Transverse colon (tissue), 4 donors: Measurements from ENCODE around the gene ATOX1.
"Not testable (repeated sequence)": the region's sequence is repeated elsewhere in the genome, so short reads cannot be mapped to it uniquely, and the experiment has no call there.

ENCODE experiments used
- EP300 ChIP-seq: sonication (generic); formaldehyde crosslinking; IDR thresholded peaks from one replicate; pipeline ENCODE4 v1.6.1; 2017; ENCODE audit warnings: antibody characterized with exemption, low read depth
- POLR2A ChIP-seq: fragments of 450-650 bp; IDR thresholded peaks from one replicate; pipeline ENCODE4 v1.6.1; 2016; ENCODE audit warnings: antibody characterized with exemption, mild to moderate bottlenecking, moderate library complexity
- POLR2AphosphoS5 ChIP-seq, 3 donors: sonication (generic); formaldehyde crosslinking; IDR thresholded peaks; one replicate each; pipeline ENCODE4 v1.6.1; 2016; ENCODE audit warnings: antibody characterized with exemption in 3 of 3
- TF ChIP-seq, protein P1 (sequence below), 5 experiments: fragments of 200-600 bp in 3 of 5; fragments of 450-650 bp in 2 of 5; sonication (generic) in 3 of 5; IDR thresholded peaks; 1 replicate in 2 of 5; 2 replicates in 3 of 5; pipeline ENCODE4 v1.5.1; 2016 to 2017; ENCODE audit warnings: antibody characterized with exemption in 5 of 5, inconsistent platforms in 3 of 5, mild to moderate bottlenecking in 2 of 5, moderate library complexity in 1 of 5

DNA sequence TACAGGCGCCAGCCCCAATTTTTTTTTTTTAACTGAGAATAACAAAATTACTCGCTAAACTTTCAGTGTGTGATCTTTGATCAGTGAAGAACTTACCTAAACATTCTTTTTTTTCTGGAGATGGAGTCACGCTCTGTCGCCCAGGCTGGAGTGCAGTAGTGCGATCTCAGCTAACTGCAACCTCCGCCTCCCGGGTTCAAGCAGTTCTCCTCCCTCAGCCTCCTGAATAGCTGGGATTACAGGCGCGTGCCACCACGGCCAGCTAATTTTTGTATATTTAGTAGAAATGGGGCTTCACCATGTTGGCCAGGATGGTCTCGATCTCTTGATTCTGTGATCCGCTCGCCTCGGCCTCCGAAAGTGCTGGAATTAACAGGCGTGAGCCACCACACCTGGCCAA is 25.2 kb upstream of the ATOX1 start:
- TF ChIP-seq, protein P1, sequence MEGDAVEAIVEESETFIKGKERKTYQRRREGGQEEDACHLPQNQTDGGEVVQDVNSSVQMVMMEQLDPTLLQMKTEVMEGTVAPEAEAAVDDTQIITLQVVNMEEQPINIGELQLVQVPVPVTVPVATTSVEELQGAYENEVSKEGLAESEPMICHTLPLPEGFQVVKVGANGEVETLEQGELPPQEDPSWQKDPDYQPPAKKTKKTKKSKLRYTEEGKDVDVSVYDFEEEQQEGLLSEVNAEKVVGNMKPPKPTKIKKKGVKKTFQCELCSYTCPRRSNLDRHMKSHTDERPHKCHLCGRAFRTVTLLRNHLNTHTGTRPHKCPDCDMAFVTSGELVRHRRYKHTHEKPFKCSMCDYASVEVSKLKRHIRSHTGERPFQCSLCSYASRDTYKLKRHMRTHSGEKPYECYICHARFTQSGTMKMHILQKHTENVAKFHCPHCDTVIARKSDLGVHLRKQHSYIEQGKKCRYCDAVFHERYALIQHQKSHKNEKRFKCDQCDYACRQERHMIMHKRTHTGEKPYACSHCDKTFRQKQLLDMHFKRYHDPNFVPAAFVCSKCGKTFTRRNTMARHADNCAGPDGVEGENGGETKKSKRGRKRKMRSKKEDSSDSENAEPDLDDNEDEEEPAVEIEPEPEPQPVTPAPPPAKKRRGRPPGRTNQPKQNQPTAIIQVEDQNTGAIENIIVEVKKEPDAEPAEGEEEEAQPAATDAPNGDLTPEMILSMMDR (IDR thresholded peaks at IDR 0.05): not testable (repeated sequence)
- TF ChIP-seq POLR2AphosphoS5 (IDR thresholded peaks at IDR 0.05); POLR2A; EP300: not testable (repeated sequence)
